GM18858 (cell line): ENCODE results near the gene ASRGL1.
"Not testable (repeated sequence)": the region's sequence is repeated elsewhere in the genome, so short reads cannot be mapped to it uniquely, and the experiment has no call there.

Experiments used
- ATAC-seq: cut with Tn5 transposase; IDR thresholded peaks from one replicate; pipeline ENCODE4 v1.9.1; 2021; ENCODE audit not compliant: unreplicated experiment

ASRGL1 gene

DNA sequence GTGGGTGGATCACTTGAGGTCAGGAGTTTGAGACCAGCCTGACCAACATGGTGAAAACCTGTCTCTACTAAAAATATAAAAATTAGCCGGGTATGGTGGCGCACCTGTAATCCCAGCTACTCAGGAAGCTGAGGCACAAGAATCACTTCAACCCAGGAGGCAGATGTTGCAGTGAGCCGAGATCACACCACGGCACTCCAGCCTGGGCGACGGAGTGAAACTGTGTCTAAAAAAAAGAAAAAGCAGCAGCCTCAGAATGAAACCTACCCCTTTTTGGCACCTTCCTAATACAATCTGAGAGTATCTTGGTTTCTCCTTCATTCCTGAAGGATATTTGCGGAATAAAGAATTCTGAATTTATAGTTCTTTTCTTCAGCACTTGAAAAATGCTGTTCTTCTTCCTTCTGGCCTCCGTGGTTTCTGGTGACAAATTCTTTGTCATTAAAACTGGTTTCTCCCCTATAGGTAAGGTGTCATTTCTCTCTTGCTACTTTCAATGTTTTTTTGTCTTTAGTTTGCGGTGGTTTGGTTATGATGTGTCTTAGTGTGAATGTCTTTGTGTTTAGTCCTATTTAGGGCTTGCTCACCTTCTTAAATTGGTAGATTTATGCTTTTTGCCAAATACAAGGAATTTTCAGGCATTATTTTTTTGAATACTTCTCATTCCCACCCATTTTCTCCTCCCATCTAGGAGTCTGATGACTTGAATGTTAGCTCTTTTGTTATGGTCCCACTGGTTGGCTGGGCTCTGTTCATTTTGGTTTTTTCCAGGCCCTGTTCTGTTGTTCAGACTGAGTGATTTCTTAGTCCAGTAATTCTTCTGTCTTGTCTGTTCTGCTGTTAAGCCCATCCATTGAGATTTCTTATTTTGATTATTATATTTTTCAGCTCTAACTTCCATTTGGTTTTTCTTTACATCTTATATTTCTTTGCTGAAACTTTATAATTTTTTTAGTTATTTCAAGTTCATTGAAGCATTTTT, 15.4 kb downstream of the ASRGL1 start:
- no peak for ATAC-seq

DNA sequence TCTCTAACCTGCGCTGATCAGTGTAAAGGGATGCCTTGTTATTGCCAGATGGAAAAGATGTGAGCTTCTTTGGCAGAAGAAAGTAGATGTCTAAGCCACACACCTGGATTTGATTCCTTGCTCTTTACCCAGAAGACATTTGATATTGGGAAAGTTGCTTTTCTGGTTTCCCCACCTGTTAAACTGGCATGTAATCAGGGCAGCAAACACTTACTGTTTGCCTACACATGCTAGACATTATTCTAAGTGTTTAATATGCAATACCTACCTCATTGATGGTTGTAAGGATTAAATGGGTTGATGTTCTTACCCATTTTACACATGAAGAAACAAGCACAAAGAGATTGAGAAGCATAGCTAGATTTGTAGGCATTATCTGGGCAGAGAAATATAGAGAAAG, 16.6 kb downstream of the ASRGL1 start:
- no peak for ATAC-seq

DNA sequence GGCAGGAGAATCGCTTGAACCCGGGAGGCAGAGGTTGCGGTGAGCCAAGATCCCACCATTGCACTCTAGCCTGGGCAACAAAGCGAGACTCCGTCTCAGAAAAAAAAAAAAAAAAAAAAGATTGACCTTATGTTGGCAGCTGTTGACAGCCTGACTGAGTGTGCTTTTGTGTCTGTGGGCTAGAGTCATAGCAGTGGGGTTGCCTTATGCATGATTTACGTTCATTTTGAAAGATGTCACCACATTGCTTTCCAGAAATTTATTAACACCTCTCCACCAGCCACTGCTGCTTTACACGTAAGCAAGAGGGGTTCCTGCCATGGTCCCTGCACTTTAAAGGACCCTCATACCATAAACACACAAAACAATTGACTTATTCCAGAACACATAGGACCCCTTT, 21.0 kb downstream of the ASRGL1 start:
- no peak for ATAC-seq

GRCh38 chr11:62359475-62359874, 22.2 kb downstream of the ASRGL1 start:
- ATAC-seq: no peak

DNA sequence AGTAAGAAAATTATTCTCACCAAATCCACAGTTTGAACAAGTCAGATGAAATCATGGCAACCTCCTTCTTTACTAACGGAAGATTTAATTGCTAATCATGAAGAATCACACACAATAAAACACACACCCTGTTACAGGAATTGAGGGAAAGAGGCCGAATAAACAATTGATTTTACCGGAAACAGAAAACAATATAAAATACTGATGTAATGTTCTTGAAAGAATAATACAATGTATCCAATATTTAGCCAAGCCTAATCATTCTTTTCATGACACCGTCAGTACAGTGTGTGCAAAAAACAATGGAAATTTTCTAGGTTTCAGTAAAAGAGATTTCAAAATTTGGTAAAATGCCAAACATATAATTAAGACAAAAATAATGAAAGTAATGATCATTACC, 23.4 kb downstream of the ASRGL1 start:
- ATAC-seq: no peak

- ATAC-seq: not testable (repeated sequence)
These were observed 31.7 kb downstream of the ASRGL1 start for GRCh38 chr11:62368861-62369477.

- no peak for ATAC-seq
These were observed 33.6 kb downstream of the ASRGL1 start for GRCh38 chr11:62370743-62371440.

- no peak for ATAC-seq
These were observed 35.6 kb downstream of the ASRGL1 start for GRCh38 chr11:62372871-62373270.

DNA sequence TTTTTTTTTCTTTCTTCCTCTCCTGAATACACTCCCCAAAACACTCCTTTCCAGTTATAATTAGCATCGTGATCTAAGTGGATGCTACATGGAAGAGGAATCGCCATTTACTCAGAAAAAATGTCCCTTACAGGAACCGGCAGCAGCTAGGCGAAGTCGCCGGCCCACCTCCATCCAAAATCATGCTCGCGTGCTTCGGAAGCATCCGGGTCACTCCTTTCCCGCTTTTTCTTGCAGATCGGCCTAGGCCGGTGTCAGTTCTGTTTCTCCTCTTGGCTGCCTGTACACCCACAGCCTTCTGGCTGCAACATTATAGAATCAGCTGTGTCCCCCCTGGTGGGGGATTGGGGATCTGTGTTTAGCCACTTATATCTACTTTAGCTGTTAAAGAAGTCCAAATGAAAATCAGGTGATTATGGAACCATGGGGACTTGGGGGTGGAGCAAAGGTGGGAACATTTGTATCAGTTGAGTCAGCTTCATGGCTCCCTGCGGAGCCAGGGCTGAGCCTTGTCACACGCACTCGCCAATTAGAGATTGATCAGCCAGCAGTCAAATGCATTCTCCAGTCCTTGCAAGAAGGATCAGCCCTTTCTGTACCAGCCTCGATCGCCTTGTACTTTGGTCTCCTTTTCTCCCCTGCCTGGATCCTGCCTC, 36.3 kb downstream of the ASRGL1 start:
- no peak for ATAC-seq

GRCh38 chr11:62374801-62375200, 37.6 kb downstream of the ASRGL1 start:
- no peak for ATAC-seq

DNA sequence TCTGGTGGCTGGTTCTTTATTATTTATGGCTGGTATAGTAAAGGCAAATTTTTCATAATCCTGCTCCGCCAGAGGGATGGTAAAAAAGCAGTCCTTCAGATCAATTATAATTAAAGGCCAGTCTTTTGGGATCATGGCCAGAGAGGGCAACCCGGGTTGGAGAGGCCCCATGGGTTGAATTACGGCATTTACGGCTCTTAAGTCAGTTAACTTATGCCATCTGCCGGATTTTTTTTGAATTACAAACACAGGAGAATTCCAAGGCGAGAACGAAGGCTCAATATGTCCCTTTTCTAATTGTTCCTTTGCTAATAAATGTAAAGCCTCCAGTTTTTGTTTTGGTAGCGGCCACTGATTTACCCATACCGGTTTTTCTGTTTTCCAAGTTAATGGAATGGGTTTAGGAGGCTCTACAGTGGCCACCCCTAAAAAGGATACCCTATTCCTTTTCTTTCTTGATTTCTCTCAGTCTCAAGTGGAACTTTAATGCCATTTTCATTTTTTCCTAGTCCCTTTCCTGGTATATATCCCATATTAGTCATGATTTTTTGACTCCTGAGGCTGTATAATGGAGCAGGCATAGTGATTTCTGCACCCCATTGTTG, 41.3 kb downstream of the ASRGL1 start:
- not testable (repeated sequence) for ATAC-seq

DNA sequence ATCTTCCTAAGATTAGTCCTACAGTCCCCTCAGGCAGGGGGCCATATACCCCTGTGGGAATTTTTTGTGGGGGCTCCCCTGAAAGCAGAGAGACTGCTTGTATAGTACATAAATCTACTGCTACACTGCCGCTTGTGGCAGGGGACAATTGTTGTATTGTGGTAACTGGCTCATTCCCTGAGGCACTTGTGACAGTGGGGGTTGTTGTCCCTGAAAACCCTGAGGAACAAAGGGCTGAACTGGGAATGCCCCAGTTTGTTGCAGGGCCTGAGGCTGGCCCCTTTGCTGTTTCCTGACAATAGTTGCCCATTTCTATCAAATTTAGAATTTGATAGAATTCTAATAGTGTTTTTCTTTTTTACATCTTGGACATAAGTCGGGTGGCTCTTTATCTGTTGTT, 42.3 kb downstream of the ASRGL1 start:
- ATAC-seq: not testable (repeated sequence)

DNA sequence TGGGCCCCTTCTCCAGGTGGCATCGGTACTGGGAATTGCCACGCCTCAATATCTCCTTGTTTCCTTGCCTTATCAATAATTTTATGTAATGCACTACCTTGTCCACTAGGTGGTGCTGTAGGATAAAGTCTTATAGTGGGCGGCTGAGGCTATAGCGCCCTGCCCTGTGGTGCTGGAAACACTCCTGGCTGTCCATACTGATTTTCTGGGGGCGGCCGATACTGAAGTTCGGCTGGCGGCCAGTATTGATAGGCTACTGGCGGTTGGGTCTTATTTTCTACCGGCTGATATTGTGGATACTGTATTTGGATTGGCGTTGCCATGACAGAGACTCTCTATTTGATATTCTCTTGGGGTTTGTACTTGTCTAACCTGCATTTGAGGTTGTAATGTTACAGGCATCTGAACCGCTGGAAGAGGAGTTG, 43.6 kb downstream of the ASRGL1 start:
- ATAC-seq: not testable (repeated sequence)

DNA sequence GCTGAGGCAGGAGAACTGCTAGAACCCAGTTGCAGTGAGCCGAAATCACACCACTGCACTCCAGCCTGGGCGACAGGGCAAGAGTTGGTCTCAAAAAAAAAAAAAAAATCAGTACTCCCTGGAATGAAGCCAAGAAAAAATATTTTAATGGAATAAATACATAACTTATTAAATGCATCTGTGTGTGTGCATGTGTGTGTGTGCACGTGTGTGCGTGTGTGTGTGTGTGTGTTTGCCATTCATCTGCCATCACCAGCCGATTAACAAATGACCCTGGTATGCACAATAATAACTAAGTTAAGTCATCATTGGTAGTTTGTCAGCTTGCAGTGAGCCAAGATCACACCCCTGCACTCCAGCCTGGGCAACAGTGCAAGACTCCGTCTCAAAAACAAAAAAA, 46.6 kb downstream of the ASRGL1 start:
- no peak for ATAC-seq

- not testable (repeated sequence) for ATAC-seq
These were observed 48.8 kb downstream of the ASRGL1 start for GRCh38 chr11:62386083-62386482.

- no peak for ATAC-seq
These were observed 50.1 kb downstream of the ASRGL1 start for GRCh38 chr11:62387381-62387780.

- ATAC-seq: no peak
These were observed 51.8 kb downstream of the ASRGL1 start for GRCh38 chr11:62388999-62389398.

- ATAC-seq: no peak
These were observed 53.0 kb downstream of the ASRGL1 start for GRCh38 chr11:62390237-62390636.

- ATAC-seq: no peak
These were observed 53.5 kb downstream of the ASRGL1 start for GRCh38 chr11:62390722-62391121.

GRCh38 chr11:62391642-62392425, 54.6 kb downstream of the ASRGL1 start:
- no peak for ATAC-seq
